ENCODE results near the gene BRMS1.
"Not testable (repeated sequence)": the region's sequence is repeated elsewhere in the genome, so short reads cannot be mapped to it uniquely, and the experiment has no call there.

Gene BRMS1

DNA sequence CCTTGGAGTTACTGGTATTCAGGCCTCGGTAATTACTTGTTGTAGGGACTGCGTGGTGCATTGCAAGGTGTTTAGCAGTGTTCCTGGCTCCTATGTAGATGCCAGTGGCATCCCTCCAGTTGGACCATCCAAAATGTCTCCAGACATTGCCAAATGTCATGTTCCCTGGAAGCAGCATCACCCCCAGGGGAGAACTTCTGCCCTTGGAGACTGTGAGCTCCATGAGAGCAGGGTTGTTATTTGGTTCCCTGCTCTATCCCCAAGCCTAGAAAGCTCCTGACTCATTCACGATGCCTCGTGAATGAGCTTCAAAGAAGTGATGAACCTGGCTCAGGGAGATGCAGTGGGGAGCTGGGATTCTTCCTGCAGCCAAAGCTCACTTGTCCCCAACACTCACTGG lies 23.3 kb downstream of the BRMS1 start:
- Histone ChIP-seq H2BK12ac (ENCODE audit: low read length) (no peak overlapping the region), H3K4ac (ENCODE audit: low read depth, low read length) (no peak overlapping the region), H3K79me1 (ENCODE audit: low read length) (peaks cover 26% of the 10 kb centered on the region), H3K27me3 (ENCODE audit: insufficient read depth, low read length) (no peaks in the 10 kb centered on the region), H3K4me2 (ENCODE audit: low read length) (no peak overlapping the region), H3K4me3 (ENCODE audit: low read depth, low read length) (no peak overlapping the region), H3K79me2 (ENCODE audit: control insufficient read depth, insufficient read depth, low read length, poor library complexity) (peaks cover 1% of the 10 kb centered on the region), H4K91ac (ENCODE audit: low read depth, low read length) (no peak overlapping the region), H3K36me3 (ENCODE audit: control insufficient read depth in 1 of 2, insufficient read depth in 2 of 2, low read length in 2 of 2) (no peaks in the 10 kb centered on the region), H3K4me1 (ENCODE audit: control insufficient read depth in 1 of 2, insufficient read depth in 2 of 2, low read length in 2 of 2) (peaks cover 46 to 48% of the 10 kb centered on the region in 2 experiments), H2AFZ (ENCODE audit: insufficient read depth, low read length, poor library complexity) (no peak overlapping the region), H4K8ac (ENCODE audit: low read depth, low read length) (no peak overlapping the region), H3K9ac (ENCODE audit: low read length) (no peak overlapping the region), H4K12ac (ENCODE audit: low read depth, low read length) (no peak overlapping the region), H2BK5ac (ENCODE audit: low read depth, low read length, poor library complexity) (no peak overlapping the region), H3K9me3 (ENCODE audit: insufficient read depth, low read depth, low read length) (peaks cover 4% of the 10 kb centered on the region), H2AK5ac (ENCODE audit: low read length) (no peak overlapping the region), H3K14ac (ENCODE audit: low read length) (no peak overlapping the region), H3K18ac (ENCODE audit: low read length) (no peak overlapping the region), H3K27ac (ENCODE audit: low read depth, low read length) (no peak overlapping the region), H2BK120ac (ENCODE audit: insufficient read depth, low read length, poor library complexity) (no peak overlapping the region), H3K23ac (ENCODE audit: low read length) (no peak overlapping the region)
- whole genome bisulfite sequencing (ENCODE audit: extremely low coverage, insufficient coverage, insufficient read length), result no CpG with 5 or more reads among the region's 4 CpGs
- DNase-seq, result no peak

DNA sequence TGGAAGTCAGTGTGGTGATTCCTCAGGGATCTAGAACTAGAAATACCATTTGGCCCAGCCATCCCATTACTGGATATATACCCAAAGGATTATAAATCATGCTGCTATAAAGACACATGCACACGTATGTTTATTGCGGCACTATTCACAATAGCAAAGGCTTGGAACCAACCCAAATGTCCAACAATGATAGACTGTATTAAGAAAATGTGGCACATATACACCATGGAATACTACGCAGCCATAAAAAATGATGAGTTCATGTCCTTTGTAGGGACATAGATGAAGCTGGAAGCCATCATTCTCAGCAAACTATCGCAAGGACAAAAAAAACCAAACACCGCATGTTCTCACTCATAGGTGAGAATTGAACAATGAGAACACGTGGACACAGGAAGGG lies 24.2 kb downstream of the BRMS1 start:
- not testable (repeated sequence) for H3K4me3 ChIP-seq (ENCODE audit: low read depth, low read length); H4K91ac ChIP-seq (ENCODE audit: low read depth, low read length); H3K14ac ChIP-seq (ENCODE audit: low read length); H3K9ac ChIP-seq (ENCODE audit: low read length); H2BK5ac ChIP-seq (ENCODE audit: low read depth, low read length, poor library complexity); H3K4me2 ChIP-seq (ENCODE audit: low read length); H4K8ac ChIP-seq (ENCODE audit: low read depth, low read length); H3K79me2 ChIP-seq (ENCODE audit: control insufficient read depth, insufficient read depth, low read length, poor library complexity); H2AK5ac ChIP-seq (ENCODE audit: low read length); H3K27ac ChIP-seq (ENCODE audit: low read depth, low read length); H3K36me3 ChIP-seq (ENCODE audit: control insufficient read depth in 1 of 2, insufficient read depth in 2 of 2, low read length in 2 of 2); H3K18ac ChIP-seq (ENCODE audit: low read length); H2BK12ac ChIP-seq (ENCODE audit: low read length); H3K4ac ChIP-seq (ENCODE audit: low read depth, low read length); DNase-seq; H3K27me3 ChIP-seq (ENCODE audit: insufficient read depth, low read length); H4K12ac ChIP-seq (ENCODE audit: low read depth, low read length); H2BK120ac ChIP-seq (ENCODE audit: insufficient read depth, low read length, poor library complexity); H3K9me3 ChIP-seq (ENCODE audit: insufficient read depth, low read depth, low read length); H2AFZ ChIP-seq (ENCODE audit: insufficient read depth, low read length, poor library complexity); H3K23ac ChIP-seq (ENCODE audit: low read length)
- Histone ChIP-seq H3K4me1 (ENCODE audit: control insufficient read depth in 1 of 2, insufficient read depth in 2 of 2, low read length in 2 of 2) (peaks cover 40 to 48% of the 10 kb centered on the region in 2 experiments), H3K79me1 (ENCODE audit: low read length) (peaks cover 22% of the 10 kb centered on the region)
- WGBS (ENCODE audit: extremely low coverage, insufficient coverage, insufficient read length), result no CpG with 5 or more reads among the region's 6 CpGs

DNA sequence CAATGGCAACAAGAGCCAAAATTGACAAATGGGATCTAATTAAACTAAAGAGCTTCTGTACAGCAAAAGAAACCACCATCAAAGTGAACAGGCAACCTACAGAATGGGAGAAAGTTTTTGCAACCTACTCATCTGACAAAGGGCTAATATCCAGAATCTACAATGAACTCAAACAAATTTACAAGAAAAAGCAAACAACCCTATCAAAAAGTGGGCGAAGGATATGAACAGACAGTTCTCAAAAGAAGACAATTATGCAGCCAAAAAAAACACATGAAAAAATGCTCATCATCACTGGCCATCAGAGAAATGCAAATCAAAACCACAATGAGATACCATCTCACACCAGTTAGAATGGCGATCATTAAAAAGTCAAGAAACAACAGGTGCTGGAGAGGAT lies 24.6 kb downstream of the BRMS1 start:
- H3K9ac ChIP-seq (ENCODE audit: low read length); H2AK5ac ChIP-seq (ENCODE audit: low read length); H3K14ac ChIP-seq (ENCODE audit: low read length); H2AFZ ChIP-seq (ENCODE audit: insufficient read depth, low read length, poor library complexity); H2BK5ac ChIP-seq (ENCODE audit: low read depth, low read length, poor library complexity); H4K12ac ChIP-seq (ENCODE audit: low read depth, low read length); H3K36me3 ChIP-seq (ENCODE audit: control insufficient read depth in 1 of 2, insufficient read depth in 2 of 2, low read length in 2 of 2); H4K8ac ChIP-seq (ENCODE audit: low read depth, low read length); H3K18ac ChIP-seq (ENCODE audit: low read length); H3K4me3 ChIP-seq (ENCODE audit: low read depth, low read length); H3K79me2 ChIP-seq (ENCODE audit: control insufficient read depth, insufficient read depth, low read length, poor library complexity); H3K27ac ChIP-seq (ENCODE audit: low read depth, low read length); H3K23ac ChIP-seq (ENCODE audit: low read length); H4K91ac ChIP-seq (ENCODE audit: low read depth, low read length); DNase-seq; H3K27me3 ChIP-seq (ENCODE audit: insufficient read depth, low read length); H3K9me3 ChIP-seq (ENCODE audit: insufficient read depth, low read depth, low read length); H2BK12ac ChIP-seq (ENCODE audit: low read length); H3K4me2 ChIP-seq (ENCODE audit: low read length); H2BK120ac ChIP-seq (ENCODE audit: insufficient read depth, low read length, poor library complexity); H3K4ac ChIP-seq (ENCODE audit: low read depth, low read length): not testable (repeated sequence)
- WGBS (ENCODE audit: extremely low coverage, insufficient coverage, insufficient read length), result no CpG with 5 or more reads among the region's 2 CpGs
- peaks cover 38 to 44% of the 10 kb centered on the region in 2 experiments for H3K4me1 ChIP-seq (ENCODE audit: control insufficient read depth in 1 of 2, insufficient read depth in 2 of 2, low read length in 2 of 2)
- H3K79me1 ChIP-seq (ENCODE audit: low read length), result peaks cover 22% of the 10 kb centered on the region

DNA sequence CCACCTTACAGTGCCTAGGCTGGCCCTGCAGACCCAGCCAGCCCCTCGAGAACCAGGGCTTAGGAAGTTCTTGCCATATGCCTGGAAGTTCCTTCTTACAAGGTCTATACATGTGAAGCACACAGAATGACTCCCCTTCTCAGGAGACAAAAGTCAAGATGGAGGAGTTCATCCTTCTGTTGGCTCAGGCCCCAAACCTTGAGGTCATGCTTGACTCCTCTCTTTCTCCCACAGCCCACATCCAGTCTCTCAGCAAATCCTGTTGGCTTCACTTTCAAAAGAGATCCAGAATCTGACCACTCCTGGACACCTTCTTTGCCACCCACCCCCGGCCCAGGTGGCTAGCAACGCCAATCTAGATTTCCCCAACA lies 26.3 kb downstream of the BRMS1 start:
- no peak overlapping the region for H3K14ac ChIP-seq (ENCODE audit: low read length)
- H3K4me1 ChIP-seq (ENCODE audit: control insufficient read depth in 1 of 2, insufficient read depth in 2 of 2, low read length in 2 of 2), result peaks cover 40 to 43% of the 10 kb centered on the region in 2 experiments
- H3K27me3 ChIP-seq (ENCODE audit: insufficient read depth, low read length), result no peaks in the 10 kb centered on the region
- WGBS (ENCODE audit: extremely low coverage, insufficient coverage, insufficient read length), result no CpG with 5 or more reads among the region's 3 CpGs
- no peaks in the 10 kb centered on the region for H3K79me2 ChIP-seq (ENCODE audit: control insufficient read depth, insufficient read depth, low read length, poor library complexity)
- H4K8ac ChIP-seq (ENCODE audit: low read depth, low read length), result no peak overlapping the region
- no peak overlapping the region for H4K12ac ChIP-seq (ENCODE audit: low read depth, low read length)
- peak overlapping the region; percentile 35 for H2BK120ac ChIP-seq (ENCODE audit: insufficient read depth, low read length, poor library complexity)
- H2AFZ ChIP-seq (ENCODE audit: insufficient read depth, low read length, poor library complexity), result no peak overlapping the region
- H3K9ac ChIP-seq (ENCODE audit: low read length), result no peak overlapping the region
- peaks cover 7% of the 10 kb centered on the region for H3K9me3 ChIP-seq (ENCODE audit: insufficient read depth, low read depth, low read length)
- H3K4me3 ChIP-seq (ENCODE audit: low read depth, low read length), result no peak overlapping the region
- H4K91ac ChIP-seq (ENCODE audit: low read depth, low read length), result peak overlapping the region; percentile 78
- H3K23ac ChIP-seq (ENCODE audit: low read length), result no peak overlapping the region
- H3K4me2 ChIP-seq (ENCODE audit: low read length), result no peak overlapping the region
- H2BK5ac ChIP-seq (ENCODE audit: low read depth, low read length, poor library complexity), result no peak overlapping the region
- H2BK12ac ChIP-seq (ENCODE audit: low read length), result peak overlapping the region; percentile 4
- no peaks in the 10 kb centered on the region for H3K36me3 ChIP-seq (ENCODE audit: control insufficient read depth in 1 of 2, insufficient read depth in 2 of 2, low read length in 2 of 2)
- H3K4ac ChIP-seq (ENCODE audit: low read depth, low read length), result no peak overlapping the region
- no peak for DNase-seq
- peaks cover 21% of the 10 kb centered on the region for H3K79me1 ChIP-seq (ENCODE audit: low read length)
- no peak overlapping the region for H3K18ac ChIP-seq (ENCODE audit: low read length)
- no peak overlapping the region for H2AK5ac ChIP-seq (ENCODE audit: low read length)
- H3K27ac ChIP-seq (ENCODE audit: low read depth, low read length), result peak overlapping the region; percentile 58

Measured in trophoblast cell (in vitro differentiated cells and primary cell).